H1 (cell line): ENCODE data around the gene HDAC3. TPM values are rescaled to one million over a fixed set of nuclear protein-coding genes. Genes with fewer than 3 reads are reported as not detected.

Source experiments
- CTCF ChIA-PET: fragments of 300-600 bp; sonication (Branson Sonifier 250); formaldehyde crosslinking; loops from one replicate; lab custom pipeline; 2021; ENCODE audit not compliant: partially characterized antibody; lab: Charles Lee
- POLR2A ChIA-PET: fragments of 300-600 bp; sonication (Branson Sonifier 250); formaldehyde crosslinking; loops from one replicate; lab custom pipeline; 2021; ENCODE audit warnings: inconsistent platforms; ENCODE audit not compliant: partially characterized antibody; lab: Charles Lee
- DNase-seq, 2 experiments: peaks; one replicate each; pipeline versions ENCODE4 v3.0.0 to v3.0.0-alpha.2; 2010 to 2022; ENCODE audit warnings: low spot score in 2 of 2, low read depth in 1 of 2, mixed read lengths in 1 of 2
- FAIRE-seq: peaks from 2 replicates; lab custom pipeline; 2011; peaks lifted over from hg19 to GRCh38; lab: Jason Lieb, UNC
- H2AFZ ChIP-seq: 2 replicates; pipeline ENCODE4 v1.8.1; 2012; ENCODE audit warnings: low read length, inconsistent platforms
- H2AK5ac ChIP-seq: 2 replicates; pipeline ENCODE4 v1.6.1; 2013; ENCODE audit warnings: low read depth, low read length
- H2BK120ac ChIP-seq: replicated peaks from 2 replicates; pipeline ENCODE3; 2013; ENCODE audit warnings: low read depth, low read length, inconsistent platforms
- H2BK12ac ChIP-seq: 2 replicates; pipeline ENCODE4 v1.6.1; 2013; ENCODE audit warnings: low read depth, low read length
- H2BK15ac ChIP-seq: 2 replicates; pipeline ENCODE4 v1.6.1; 2013; ENCODE audit warnings: low read length
- H2BK20ac ChIP-seq: 2 replicates; pipeline ENCODE4 v1.6.1; 2013; ENCODE audit warnings: low read length
- H2BK5ac ChIP-seq: 2 replicates; pipeline ENCODE4 v1.6.1; 2013; ENCODE audit warnings: low read depth, low read length
- H3K14ac ChIP-seq: 2 replicates; pipeline ENCODE4 v1.6.1; 2013; ENCODE audit warnings: inconsistent platforms; ENCODE audit not compliant: insufficient read length
- H3K18ac ChIP-seq: 2 replicates; pipeline ENCODE4 v1.6.1; 2013; ENCODE audit warnings: low read length; ENCODE audit errors: extremely low read depth
- H3K23ac ChIP-seq: 2 replicates; pipeline ENCODE4 v1.6.1; 2013; ENCODE audit warnings: inconsistent platforms; ENCODE audit not compliant: insufficient read length
- H3K23me2 ChIP-seq: 2 replicates; pipeline ENCODE4 v1.6.1; 2013; ENCODE audit warnings: low read depth, low read length
- H3K27ac ChIP-seq: 2 replicates; pipeline ENCODE4 v1.6.1; 2011; ENCODE audit warnings: low read depth, low read length, inconsistent platforms
- H3K27me3 ChIP-seq, 4 experiments: replicated peaks in 1 of 4; 1 replicate in 1 of 4; 2 replicates in 3 of 4; pipeline versions ENCODE4 v1.6.1 to v1.8.1; 2011 to 2013; ENCODE audit warnings: low read length in 3 of 4, mild to moderate bottlenecking in 3 of 4, inconsistent platforms in 2 of 4, mixed read lengths in 2 of 4, moderate library complexity in 1 of 4; ENCODE audit not compliant: control insufficient read depth in 3 of 4, insufficient read depth in 3 of 4; ENCODE audit errors: extremely low read depth in 1 of 4
- H3K36me3 ChIP-seq, 4 experiments: 2 replicates each; pipeline versions ENCODE4 v1.6.1 to v1.8.1; 2011 to 2013; ENCODE audit warnings: mild to moderate bottlenecking in 4 of 4, low read length in 3 of 4, moderate library complexity in 2 of 4, control low read depth in 1 of 4, inconsistent platforms in 1 of 4; ENCODE audit not compliant: insufficient read depth in 4 of 4, control insufficient read depth in 2 of 4
- H3K4ac ChIP-seq: replicated peaks from 2 replicates; pipeline ENCODE3; 2013; ENCODE audit warnings: low read length, low read depth, mixed read lengths, inconsistent platforms; ENCODE audit not compliant: insufficient read length
- H3K4me1 ChIP-seq, 4 experiments: replicated peaks in 1 of 4; 1 replicate in 1 of 4; 2 replicates in 3 of 4; pipeline versions ENCODE4 v1.6.1 to v1.8.1; 2011 to 2013; ENCODE audit warnings: low read length in 3 of 4, inconsistent platforms in 2 of 4, mixed read lengths in 1 of 4; ENCODE audit not compliant: insufficient read depth in 4 of 4, control insufficient read depth in 3 of 4
- H3K4me2 ChIP-seq, 2 experiments: 2 replicates each; pipeline versions ENCODE4 v1.6.1 to v1.8.1; 2011 to 2013; ENCODE audit warnings: low read depth in 2 of 2, low read length in 2 of 2, control low read depth in 1 of 2, inconsistent platforms in 1 of 2, mild to moderate bottlenecking in 1 of 2; ENCODE audit not compliant: insufficient read depth in 1 of 2
- H3K4me3 ChIP-seq, 4 experiments: fragments of 200-600, 300-600 bp in 1 of 4; sonication (generic), shearing (Covaris generic), sonication (Bioruptor Twin) in 1 of 4; 2 replicates each; pipeline versions ENCODE4 v1.5.1 to v1.8.1; 2011 to 2016; ENCODE audit warnings: low read length in 4 of 4, low read depth in 3 of 4, control low read depth in 2 of 4, inconsistent platforms in 2 of 4, mild to moderate bottlenecking in 2 of 4, mixed read lengths in 1 of 4, moderate library complexity in 1 of 4; ENCODE audit not compliant: insufficient read depth in 2 of 4; ENCODE audit errors: extremely low read depth in 1 of 4
- H3K56ac ChIP-seq: replicated peaks from 2 replicates; pipeline ENCODE3; 2013; ENCODE audit warnings: low read depth, mild to moderate bottlenecking, mixed read lengths, low read length, inconsistent platforms; ENCODE audit not compliant: insufficient read length
- H3K79me1 ChIP-seq: 2 replicates; pipeline ENCODE4 v1.6.1; 2013; ENCODE audit warnings: low read depth, low read length, control low read depth
- H3K79me2 ChIP-seq, 2 experiments: 2 replicates each; pipeline versions ENCODE4 v1.6.1 to v1.8.1; 2012 to 2013; ENCODE audit warnings: low read length in 2 of 2, mild to moderate bottlenecking in 2 of 2, inconsistent platforms in 1 of 2; ENCODE audit not compliant: insufficient read depth in 2 of 2, control insufficient read depth in 1 of 2
- H3K9ac ChIP-seq, 4 experiments: replicated peaks in 1 of 4; 1 replicate in 1 of 4; 2 replicates in 3 of 4; pipeline versions ENCODE4 v1.6.1 to v1.8.1; 2011 to 2013; ENCODE audit warnings: low read depth in 3 of 4, low read length in 3 of 4, control low read depth in 2 of 4, mild to moderate bottlenecking in 2 of 4, moderate library complexity in 2 of 4, inconsistent platforms in 1 of 4; ENCODE audit errors: extremely low read depth in 1 of 4
- H3K9me3 ChIP-seq, 2 experiments: 2 replicates each; pipeline versions ENCODE4 v1.6.1 to v1.8.1; 2012 to 2013; ENCODE audit warnings: mild to moderate bottlenecking in 2 of 2, moderate library complexity in 2 of 2, control low read depth in 1 of 2, inconsistent platforms in 1 of 2, low read depth in 1 of 2, low read length in 1 of 2, mixed read lengths in 1 of 2; ENCODE audit not compliant: insufficient read depth in 2 of 2
- H4K20me1 ChIP-seq, 2 experiments: replicated peaks in 1 of 2; 2 replicates each; pipeline versions ENCODE3 to v1.8.1; 2011 to 2013; ENCODE audit warnings: inconsistent platforms in 2 of 2, low read length in 2 of 2, mild to moderate bottlenecking in 1 of 2; ENCODE audit not compliant: insufficient read depth in 2 of 2, control insufficient read depth in 1 of 2
- H4K5ac ChIP-seq: 2 replicates; pipeline ENCODE4 v1.6.1; 2013; ENCODE audit warnings: low read length, low read depth, mixed read lengths, inconsistent platforms; ENCODE audit not compliant: insufficient read length
- H4K8ac ChIP-seq: 2 replicates; pipeline ENCODE4 v1.8.0; 2013; ENCODE audit warnings: mild to moderate bottlenecking, moderate library complexity, low read length, inconsistent platforms; ENCODE audit not compliant: insufficient read depth; ENCODE audit errors: extremely low read depth
- H4K91ac ChIP-seq: replicated peaks from 2 replicates; pipeline ENCODE3; 2013; ENCODE audit warnings: low read length, mixed read lengths, inconsistent platforms; ENCODE audit not compliant: insufficient read length
- EP300 ChIP-seq, 2 experiments: IDR thresholded peaks; 1 replicate in 1 of 2; 2 replicates in 1 of 2; pipeline ENCODE4 v1.6.1; 2011 to 2012; ENCODE audit warnings: low read depth in 2 of 2, low read length in 2 of 2, mild to moderate bottlenecking in 2 of 2, borderline replicate concordance in 1 of 2, inconsistent platforms in 1 of 2, moderate library complexity in 1 of 2
- whole genome bisulfite sequencing, 2 experiments: shearing (Covaris generic) in 1 of 2; methylation state at CpG; one replicate each; pipeline versions ENCODE4 v1.1.6 to v1.1.7; 2013 to 2015; ENCODE audit warnings: low lambda C conversion rate in 2 of 2, mixed read lengths in 2 of 2, inconsistent platforms in 1 of 2, low coverage in 1 of 2, missing lambda C conversion rate in 1 of 2; ENCODE audit not compliant: insufficient replicate concordance in 2 of 2, insufficient coverage in 1 of 2, insufficient read length in 1 of 2; ENCODE audit errors: extremely low coverage in 1 of 2, missing lambda C conversion rate in 1 of 2; 5-methylcytosine and 5-hydroxymethylcytosine counted together
- polyA plus RNA-seq, 7 experiments: library from polyadenylated mRNA; depleted of rRNA in 3 of 7; stranded (reverse) in 5 of 7; unstranded in 2 of 7; fragments of >200 nt in 5 of 7; fragments of 200-250 nt in 2 of 7; gene quantifications; 1 replicate in 5 of 7; 2 replicates in 1 of 7; 4 replicates in 1 of 7; pipeline versions ENCODE4 v1.2.1 to v1.2.3, GENCODE V29; 2011 to 2013; ENCODE audit warnings: missing spikeins in 2 of 7, mixed read lengths in 2 of 7
- total RNA-seq: library from RNA; stranded (reverse); fragmentation: NEBNext Ultra II Directional; extraction: Animal tissue kit (Norgen Biotek cat#: 25700); gene quantifications from 2 replicates; pipeline ENCODE4 v1.2.1, GENCODE V29; 2021
- TF ChIP-seq, protein P1 (sequence below): IDR thresholded peaks from 2 replicates; pipeline ENCODE4 v1.6.1; 2011; ENCODE audit warnings: low read depth, mild to moderate bottlenecking, low read length; ENCODE audit not compliant: insufficient read depth

The HDAC3 gene
- total and polyA plus RNA-seq, 2 of the 8 experiments (the other 6 are each of a cell fraction or from before 2014, with no cell fraction given), result 99.0 to 120 TPM

DNA sequence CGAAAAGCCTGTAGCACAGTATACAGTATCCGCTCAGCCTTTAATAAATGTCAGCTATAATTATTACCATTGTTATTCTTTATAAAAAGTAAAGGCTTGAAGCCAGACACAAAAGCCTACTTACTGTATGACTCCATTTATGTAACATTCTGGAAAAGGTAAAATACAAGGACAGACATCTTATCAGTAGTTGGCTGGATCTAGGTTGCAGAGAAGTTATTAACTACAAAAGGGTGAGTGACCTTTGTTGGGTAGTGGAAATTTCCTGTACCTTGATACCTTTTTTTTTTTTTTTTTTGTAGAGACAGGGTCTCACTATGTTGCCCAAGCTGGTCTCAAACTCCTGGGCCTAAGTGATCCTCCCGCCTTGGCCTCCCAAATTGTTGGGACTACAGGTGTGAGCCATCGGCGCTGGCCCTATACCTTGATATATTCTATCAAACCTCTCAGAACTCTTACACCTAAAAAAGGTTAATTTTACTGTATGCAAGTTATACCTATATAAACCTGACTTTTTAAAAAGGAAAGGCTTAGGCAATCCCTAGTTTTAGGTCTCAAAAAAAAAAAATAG, 6.0 kb downstream of the HDAC3 start:
- Histone ChIP-seq H4K20me1 (peaks cover 1 to 3% of the 10 kb centered on the region in 2 experiments), H2BK120ac (no peak overlapping the region), H3K27me3 (no peaks in the 10 kb centered on the region), H3K36me3 (peaks cover 20 to 49% (median 24%) of the 10 kb centered on the region in 4 experiments; a peak in 7 of 8 replicates), H3K56ac (no peak overlapping the region), H2BK12ac (no peak overlapping the region), H3K4me1 (peaks cover 0 to 2% (median 0%) of the 10 kb centered on the region in 4 experiments; a peak in 1 of 7 replicates), H2AFZ (no peak overlapping the region), H3K9ac (no peak overlapping the region), H4K5ac (no peak overlapping the region), H3K4ac (no peak overlapping the region), H3K14ac (no peak overlapping the region), H3K4me3 (no peak overlapping the region), H3K18ac (no peak overlapping the region), H3K27ac (no peak overlapping the region), H4K8ac (no peak overlapping the region), H2BK5ac (no peak overlapping the region), H2BK15ac (no peak overlapping the region), H2BK20ac (no peak overlapping the region), H3K23ac (no peak overlapping the region), H2AK5ac (no peak overlapping the region), H3K23me2 (no peaks in the 10 kb centered on the region), H3K4me2 (no peak overlapping the region), H4K91ac (no peak overlapping the region), H3K9me3 (no peaks in the 10 kb centered on the region), H3K79me1 (peaks cover 8% of the 10 kb centered on the region; the same call in 1 of the 2 replicates), H3K79me2 (peaks cover 7 to 39% of the 10 kb centered on the region in 2 experiments)
- ChIA-PET CTCF (interaction anchor here (1.0 to 10.3 kb wide), 10 partner anchors 9 to 196 kb away, joined by 3 to 117 read pairs (median 4); partner anchors contain the start of genes DIAPH1 and FCHSD1), POLR2A (interaction anchor here (0.7 to 1.5 kb wide), 4 partner anchors 10 to 46 kb away, joined by 3 to 4 read pairs (median 3); no protein-coding TSS in a partner anchor)
- DNase-seq (no peak), FAIRE-seq (no peak)
- TF ChIP-seq EP300 (IDR thresholded peaks at IDR 0.05; ENCODE audit: borderline replicate concordance in 1 of 2, low read depth in 2 of 2, low read length in 2 of 2), result no peak
- TF ChIP-seq, protein P1, sequence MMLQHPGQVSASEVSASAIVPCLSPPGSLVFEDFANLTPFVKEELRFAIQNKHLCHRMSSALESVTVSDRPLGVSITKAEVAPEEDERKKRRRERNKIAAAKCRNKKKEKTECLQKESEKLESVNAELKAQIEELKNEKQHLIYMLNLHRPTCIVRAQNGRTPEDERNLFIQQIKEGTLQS, result no peak
- 91% methylated on average over 5 of the region's 5 CpGs; no CpG with 5 or more reads in 1 of the 2 experiments for WGBS, 2 experiments
